Adrenal gland (tissue), 12 donors: ENCODE results near the gene WDSUB1. TPM values are rescaled to one million over a fixed set of nuclear protein-coding genes. Genes with fewer than 3 reads are reported as not detected.

ENCODE experiments used
- DNase-seq, 7 donors: peaks; one replicate each; pipeline ENCODE4 v3.0.0-alpha.2; 2019 to 2020
- H3K27ac ChIP-seq, 5 donors: fragments of 200-600 bp; sonication (generic) in 4 of 5; 1 replicate in 3 of 5; 2 replicates in 2 of 5; pipeline versions ENCODE4 v1.5.1 to v1.8.0; 2016 to 2020; ENCODE audit warnings: mild to moderate bottlenecking in 1 of 5
- H3K27me3 ChIP-seq: fragments of 200-600 bp; 2 replicates; pipeline ENCODE4 v1.8.0; 2021
- H3K36me3 ChIP-seq, 2 donors: fragments of 200-600 bp; replicated peaks in 1 of 2; 1 replicate in 1 of 2; 2 replicates in 1 of 2; pipeline versions ENCODE4 v1.5.1 to v1.8.0; 2018 to 2022
- H3K4me1 ChIP-seq, 2 donors: fragments of 200-600 bp; replicated peaks in 1 of 2; 1 replicate in 1 of 2; 2 replicates in 1 of 2; pipeline versions ENCODE4 v1.5.1 to v1.8.0; 2018 to 2021
- H3K4me3 ChIP-seq, 4 donors: fragments of 200-600 bp; sonication (generic) in 3 of 4; one replicate each; pipeline ENCODE4 v1.5.1; 2016 to 2018
- H3K9me3 ChIP-seq, 3 donors: fragments of 200-600 bp; sonication (generic) in 1 of 3; replicated peaks in 1 of 3; 1 replicate in 2 of 3; 2 replicates in 1 of 3; pipeline versions ENCODE4 v1.5.1 to v1.8.0; 2016 to 2021
- CTCF ChIP-seq, 6 experiments: fragments of 450-650 bp in 4 of 6; fragments of 200-600 bp in 2 of 6; sonication (generic) in 1 of 6; IDR thresholded peaks; 1 replicate in 5 of 6; 2 replicates in 1 of 6; pipeline versions ENCODE4 v1.5.1 to v1.8.0; 2016 to 2021; ENCODE audit warnings: antibody characterized with exemption in 6 of 6, mild to moderate bottlenecking in 2 of 6, moderate library complexity in 1 of 6
- POLR2A ChIP-seq, 2 donors: fragments of 450-650 bp; IDR thresholded peaks; one replicate each; pipeline ENCODE4 v1.6.1; 2017; ENCODE audit warnings: antibody characterized with exemption in 2 of 2, mild to moderate bottlenecking in 2 of 2, moderate library complexity in 1 of 2
- WGBS, 4 donors: extraction: QIAGEN DNeasy Blood & Tissue Kit in 2 of 4; methylation state at CpG; one replicate each; pipeline versions ENCODE4 v1.1.5 to v1.1.7; 2013 to 2017; 5-methylcytosine and 5-hydroxymethylcytosine counted together
- intact Hi-C, 2 donors: fragments of 100-400 bp; cut with DNase I; formaldehyde crosslinking; loops; one replicate each; pipeline versions ENCODE4 v1.14.1 to v1.15.0; 2022 to 2023
- polyA plus RNA-seq, 3 donors: library from polyadenylated mRNA; stranded (reverse); fragments of 200-250 nt in 2 of 3; fragments of 350-450 nt in 1 of 3; fragmentation: Illumina TruSeq in 1 of 3; extraction: RNeasy Lipid Tissue Mini Kit (QIAGEN cat#74804) in 1 of 3; gene quantifications; one replicate each; pipeline ENCODE4 v1.2.3, GENCODE V29; 2013 to 2014
- total RNA-seq, 9 donors: library from RNA; depleted of rRNA in 4 of 9; stranded (reverse); fragments of >200 nt in 4 of 9; fragments of 120-200 nt in 1 of 9; fragmentation: NEBNext Ultra II Directional in 1 of 9; extraction: Animal tissue kit (Norgen Biotek cat#: 25700) in 1 of 9; gene quantifications; one replicate each; pipeline versions ENCODE4 v1.1.0 to v1.2.4, GENCODE V29; 2013 to 2023
- donor health status: healthy with polysubstance abuse.
- donor health status: Bipolar disorder and iron deficiency.
- donor health status: DM: yes; HTN: yes; CAD: no.
- donor health status: DM: no; HTN: no; CAD: no.
- donor health status: DM: no; HTN: no; CAD: no.
- donor health status: DM: yes; HTN: yes; CAD: no.

WDSUB1 gene
- total and polyA plus RNA-seq, 12 donors, result 5.5 to 16.5 (median 9.8) TPM

- no peak overlapping the region for H3K4me3 ChIP-seq
Observed at GRCh38 chr2:159193791-159194190, 92.7 kb downstream of the WDSUB1 start.

DNA sequence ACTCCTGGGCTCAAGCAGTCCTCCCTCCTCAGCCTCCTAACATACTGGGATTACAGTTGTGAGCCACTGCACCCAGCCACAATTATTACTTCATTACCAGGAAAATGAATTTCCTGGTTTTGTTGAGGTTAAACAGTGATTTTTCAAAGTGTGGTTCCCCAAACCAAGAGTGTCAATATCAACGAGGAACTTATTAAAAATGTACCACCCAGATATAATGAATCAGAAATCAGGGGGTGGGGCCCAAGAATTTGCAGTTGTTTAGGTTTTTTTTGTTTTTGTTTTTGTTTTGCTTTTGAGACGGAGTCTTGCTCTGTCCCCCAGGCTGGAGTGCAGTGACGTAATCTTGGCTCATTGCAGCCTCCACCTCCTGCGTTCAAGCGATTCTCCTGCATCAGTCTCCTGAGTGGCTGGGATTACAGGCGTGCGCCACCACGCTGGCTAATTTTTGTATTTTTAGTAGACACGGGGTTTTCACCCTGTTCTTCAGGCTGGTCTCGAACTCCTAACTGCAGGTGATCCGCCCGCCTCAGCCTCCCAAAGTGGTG is 94.1 kb downstream of the WDSUB1 start:
- Histone ChIP-seq H3K27ac (no peak overlapping the region), H3K27me3 (no peaks in the 10 kb centered on the region), H3K4me1 (no peaks in the 10 kb centered on the region), H3K4me3 (no peak overlapping the region), H3K36me3 (peaks cover 0 to 52% of the 10 kb centered on the region in 2 donors), H3K9me3 (no peaks in the 10 kb centered on the region)
- DNase-seq, result no peak
- WGBS, 4 donors, result 91 to 94% (median 93%) methylated on average over 12 of the region's 12 CpGs
- TF ChIP-seq POLR2A (IDR thresholded peaks at IDR 0.05), result no peak
- no peak for TF ChIP-seq CTCF (IDR thresholded peaks at IDR 0.05)
- intact Hi-C loops, result no loop called here

More at GRCh38 chr2:159193791-159194190, 92.7 kb downstream of the WDSUB1 start:
- Histone ChIP-seq H3K9me3 (no peaks in the 10 kb centered on the region), H3K27ac (no peak overlapping the region), H3K36me3 (peaks cover 0 to 47% of the 10 kb centered on the region in 2 donors), H3K27me3 (no peaks in the 10 kb centered on the region), H3K4me1 (no peaks in the 10 kb centered on the region)
- WGBS, 4 donors, result 88 to 95% (median 95%) methylated on average over 4 of the region's 4 CpGs
- no peak for DNase-seq
- intact Hi-C loops, result no loop called here
- no peak for TF ChIP-seq CTCF (IDR thresholded peaks at IDR 0.05)
- TF ChIP-seq POLR2A (IDR thresholded peaks at IDR 0.05), result no peak

DNA sequence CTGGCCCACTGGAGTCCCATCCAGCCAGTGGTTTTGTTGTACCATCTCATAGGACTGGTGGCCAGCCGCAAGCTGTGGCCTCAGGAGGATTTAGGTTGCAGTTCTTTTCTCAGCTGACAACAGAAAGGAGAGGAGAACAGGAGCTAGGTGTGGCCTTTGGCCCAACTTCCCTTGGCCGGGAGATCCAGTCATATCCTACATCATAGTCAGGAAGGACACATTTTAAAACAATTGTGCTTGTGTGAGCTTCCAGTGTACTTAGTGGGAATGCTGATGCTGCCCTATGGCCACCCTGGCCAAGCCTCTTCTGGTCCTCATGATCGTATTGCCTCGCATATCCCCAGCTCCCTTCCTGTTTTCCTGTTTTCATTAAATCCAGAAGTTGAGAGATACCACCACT is 98.1 kb downstream of the WDSUB1 start:
- Histone ChIP-seq H3K9me3 (no peaks in the 10 kb centered on the region), H3K27ac (no peak overlapping the region), H3K4me1 (no peaks in the 10 kb centered on the region), H3K4me3 (no peak overlapping the region), H3K36me3 (peaks cover 0 to 36% of the 10 kb centered on the region in 2 donors), H3K27me3 (no peaks in the 10 kb centered on the region)
- TF ChIP-seq CTCF (IDR thresholded peaks at IDR 0.05) (no peak), POLR2A (IDR thresholded peaks at IDR 0.05) (no peak)
- intact Hi-C loops, result no loop called here
- WGBS, 4 donors, result 74 to 93% (median 78%) methylated on average over 4 of the region's 4 CpGs
- no peak for DNase-seq

- Histone ChIP-seq H3K4me3 (no peak overlapping the region), H3K27ac (no peak overlapping the region), H3K36me3 (peaks cover 0 to 30% of the 10 kb centered on the region in 2 donors), H3K9me3 (no peaks in the 10 kb centered on the region), H3K4me1 (no peaks in the 10 kb centered on the region), H3K27me3 (no peaks in the 10 kb centered on the region)
- no peak for DNase-seq
- 74 to 76% (median 75%) methylated on average over 6 of the region's 6 CpGs for WGBS, 4 donors
- no peak for TF ChIP-seq CTCF (IDR thresholded peaks at IDR 0.05)
- no peak for TF ChIP-seq POLR2A (IDR thresholded peaks at IDR 0.05)
- intact Hi-C loops, result no loop called here
Observed at GRCh38 chr2:159187106-159187505, 99.4 kb downstream of the WDSUB1 start.
